ENCODE measurements around the gene PLA2G4D.

DNA sequence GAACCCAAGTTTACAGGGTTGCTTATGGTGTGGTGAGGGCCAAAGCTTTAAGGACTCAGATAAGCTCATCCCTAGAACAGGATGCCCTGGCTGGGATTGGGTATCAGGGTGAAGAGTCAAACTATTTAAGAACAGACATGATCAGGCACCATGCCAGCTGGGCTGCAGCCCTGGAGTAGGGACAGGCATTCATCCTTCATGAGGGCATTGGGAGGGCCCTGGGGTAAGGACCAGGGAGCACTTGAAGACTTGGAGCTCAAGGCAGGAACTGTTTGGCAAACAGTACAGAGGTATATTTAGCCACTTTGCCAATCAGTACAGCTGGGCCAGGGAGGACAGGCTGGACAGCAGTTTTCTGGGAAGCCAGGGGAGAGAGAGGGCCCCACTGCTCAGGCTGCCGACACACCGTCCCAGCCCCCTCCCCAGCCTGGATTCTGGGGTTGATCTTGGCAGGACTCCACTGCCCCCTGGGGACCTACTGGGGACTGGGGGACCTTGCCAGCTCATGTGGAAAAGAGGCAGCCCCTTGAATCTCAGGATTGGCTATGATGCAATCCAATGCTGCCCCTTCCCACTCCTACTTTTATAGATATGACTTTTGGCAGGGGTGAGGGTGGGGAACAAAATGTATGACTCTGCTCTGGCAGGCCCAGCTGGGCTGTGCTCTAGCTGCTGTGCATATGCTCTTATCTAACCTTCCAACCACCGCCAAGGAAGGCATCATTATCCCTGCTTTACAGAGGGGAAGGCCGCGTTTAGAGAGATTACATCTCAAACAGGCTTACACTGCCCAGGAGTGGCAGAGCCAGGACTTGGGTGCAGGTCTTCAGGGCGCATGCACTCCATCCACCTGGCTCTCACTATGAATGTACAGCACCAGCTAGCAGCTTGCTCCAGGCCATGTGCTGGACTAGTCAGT is 75.8 kb downstream of the PLA2G4D start:
- TF ChIP-seq, protein P1, sequence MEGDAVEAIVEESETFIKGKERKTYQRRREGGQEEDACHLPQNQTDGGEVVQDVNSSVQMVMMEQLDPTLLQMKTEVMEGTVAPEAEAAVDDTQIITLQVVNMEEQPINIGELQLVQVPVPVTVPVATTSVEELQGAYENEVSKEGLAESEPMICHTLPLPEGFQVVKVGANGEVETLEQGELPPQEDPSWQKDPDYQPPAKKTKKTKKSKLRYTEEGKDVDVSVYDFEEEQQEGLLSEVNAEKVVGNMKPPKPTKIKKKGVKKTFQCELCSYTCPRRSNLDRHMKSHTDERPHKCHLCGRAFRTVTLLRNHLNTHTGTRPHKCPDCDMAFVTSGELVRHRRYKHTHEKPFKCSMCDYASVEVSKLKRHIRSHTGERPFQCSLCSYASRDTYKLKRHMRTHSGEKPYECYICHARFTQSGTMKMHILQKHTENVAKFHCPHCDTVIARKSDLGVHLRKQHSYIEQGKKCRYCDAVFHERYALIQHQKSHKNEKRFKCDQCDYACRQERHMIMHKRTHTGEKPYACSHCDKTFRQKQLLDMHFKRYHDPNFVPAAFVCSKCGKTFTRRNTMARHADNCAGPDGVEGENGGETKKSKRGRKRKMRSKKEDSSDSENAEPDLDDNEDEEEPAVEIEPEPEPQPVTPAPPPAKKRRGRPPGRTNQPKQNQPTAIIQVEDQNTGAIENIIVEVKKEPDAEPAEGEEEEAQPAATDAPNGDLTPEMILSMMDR (IDR thresholded peaks at IDR 0.05): no peak
- TF ChIP-seq, protein P2, sequence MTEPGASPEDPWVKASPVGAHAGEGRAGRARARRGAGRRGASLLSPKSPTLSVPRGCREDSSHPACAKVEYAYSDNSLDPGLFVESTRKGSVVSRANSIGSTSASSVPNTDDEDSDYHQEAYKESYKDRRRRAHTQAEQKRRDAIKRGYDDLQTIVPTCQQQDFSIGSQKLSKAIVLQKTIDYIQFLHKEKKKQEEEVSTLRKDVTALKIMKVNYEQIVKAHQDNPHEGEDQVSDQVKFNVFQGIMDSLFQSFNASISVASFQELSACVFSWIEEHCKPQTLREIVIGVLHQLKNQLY (CRISPR knock-in tag; IDR thresholded peaks at IDR 0.05): no peak
- TF ChIP-seq, protein P3, sequence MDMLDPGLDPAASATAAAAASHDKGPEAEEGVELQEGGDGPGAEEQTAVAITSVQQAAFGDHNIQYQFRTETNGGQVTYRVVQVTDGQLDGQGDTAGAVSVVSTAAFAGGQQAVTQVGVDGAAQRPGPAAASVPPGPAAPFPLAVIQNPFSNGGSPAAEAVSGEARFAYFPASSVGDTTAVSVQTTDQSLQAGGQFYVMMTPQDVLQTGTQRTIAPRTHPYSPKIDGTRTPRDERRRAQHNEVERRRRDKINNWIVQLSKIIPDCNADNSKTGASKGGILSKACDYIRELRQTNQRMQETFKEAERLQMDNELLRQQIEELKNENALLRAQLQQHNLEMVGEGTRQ (CRISPR knock-in tag; IDR thresholded peaks at IDR 0.05): no peak
- TF ChIP-seq ZNF423 (CRISPR knock-in tag; IDR thresholded peaks at IDR 0.05) (no peak), GABPB1 (CRISPR knock-in tag; IDR thresholded peaks at IDR 0.05) (no peak), EMX1 (CRISPR knock-in tag; IDR thresholded peaks at IDR 0.05) (no peak), TEAD4 (CRISPR knock-in tag; IDR thresholded peaks at IDR 0.05) (no peak), TP53 (CRISPR knock-in tag; IDR thresholded peaks at IDR 0.05) (no peak)
- TF ChIP-seq, protein P4, sequence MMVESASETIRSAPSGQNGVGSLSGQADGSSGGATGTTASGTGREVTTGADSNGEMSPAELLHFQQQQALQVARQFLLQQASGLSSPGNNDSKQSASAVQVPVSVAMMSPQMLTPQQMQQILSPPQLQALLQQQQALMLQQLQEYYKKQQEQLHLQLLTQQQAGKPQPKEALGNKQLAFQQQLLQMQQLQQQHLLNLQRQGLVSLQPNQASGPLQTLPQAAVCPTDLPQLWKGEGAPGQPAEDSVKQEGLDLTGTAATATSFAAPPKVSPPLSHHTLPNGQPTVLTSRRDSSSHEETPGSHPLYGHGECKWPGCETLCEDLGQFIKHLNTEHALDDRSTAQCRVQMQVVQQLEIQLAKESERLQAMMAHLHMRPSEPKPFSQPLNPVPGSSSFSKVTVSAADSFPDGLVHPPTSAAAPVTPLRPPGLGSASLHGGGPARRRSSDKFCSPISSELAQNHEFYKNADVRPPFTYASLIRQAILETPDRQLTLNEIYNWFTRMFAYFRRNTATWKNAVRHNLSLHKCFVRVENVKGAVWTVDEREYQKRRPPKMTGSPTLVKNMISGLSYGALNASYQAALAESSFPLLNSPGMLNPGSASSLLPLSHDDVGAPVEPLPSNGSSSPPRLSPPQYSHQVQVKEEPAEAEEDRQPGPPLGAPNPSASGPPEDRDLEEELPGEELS (CRISPR knock-in tag; IDR thresholded peaks at IDR 0.05): no peak
- TF ChIP-seq, protein P5, sequence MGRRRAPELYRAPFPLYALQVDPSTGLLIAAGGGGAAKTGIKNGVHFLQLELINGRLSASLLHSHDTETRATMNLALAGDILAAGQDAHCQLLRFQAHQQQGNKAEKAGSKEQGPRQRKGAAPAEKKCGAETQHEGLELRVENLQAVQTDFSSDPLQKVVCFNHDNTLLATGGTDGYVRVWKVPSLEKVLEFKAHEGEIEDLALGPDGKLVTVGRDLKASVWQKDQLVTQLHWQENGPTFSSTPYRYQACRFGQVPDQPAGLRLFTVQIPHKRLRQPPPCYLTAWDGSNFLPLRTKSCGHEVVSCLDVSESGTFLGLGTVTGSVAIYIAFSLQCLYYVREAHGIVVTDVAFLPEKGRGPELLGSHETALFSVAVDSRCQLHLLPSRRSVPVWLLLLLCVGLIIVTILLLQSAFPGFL (CRISPR knock-in tag; IDR thresholded peaks at IDR 0.05; ENCODE audit: borderline replicate concordance): no peak
